Astrocyte of the cerebellum (primary cell): Measurements from ENCODE around the gene C16orf86.

Source experiments
- DNase-seq: peaks from one replicate; pipeline ENCODE4 v3.0.0-alpha.2; 2011; ENCODE audit warnings: low read depth
- H3K4me3 ChIP-seq: 2 replicates; pipeline ENCODE4 v1.5.1; 2011; ENCODE audit warnings: mild to moderate bottlenecking, low read depth, low read length, moderate library complexity
- CTCF ChIP-seq: IDR thresholded peaks from 2 replicates; pipeline ENCODE4 v1.5.1; 2012; ENCODE audit warnings: low read length, low read depth, moderate library complexity, mild to moderate bottlenecking; ENCODE audit errors: missing control alignments
- in situ Hi-C: cut with HindIII; loops from 2 replicates; pipeline ENCODE4 v1.10.0; 2017; ENCODE audit warnings: low sequenced_read_pairs

Gene C16orf86

DNA sequence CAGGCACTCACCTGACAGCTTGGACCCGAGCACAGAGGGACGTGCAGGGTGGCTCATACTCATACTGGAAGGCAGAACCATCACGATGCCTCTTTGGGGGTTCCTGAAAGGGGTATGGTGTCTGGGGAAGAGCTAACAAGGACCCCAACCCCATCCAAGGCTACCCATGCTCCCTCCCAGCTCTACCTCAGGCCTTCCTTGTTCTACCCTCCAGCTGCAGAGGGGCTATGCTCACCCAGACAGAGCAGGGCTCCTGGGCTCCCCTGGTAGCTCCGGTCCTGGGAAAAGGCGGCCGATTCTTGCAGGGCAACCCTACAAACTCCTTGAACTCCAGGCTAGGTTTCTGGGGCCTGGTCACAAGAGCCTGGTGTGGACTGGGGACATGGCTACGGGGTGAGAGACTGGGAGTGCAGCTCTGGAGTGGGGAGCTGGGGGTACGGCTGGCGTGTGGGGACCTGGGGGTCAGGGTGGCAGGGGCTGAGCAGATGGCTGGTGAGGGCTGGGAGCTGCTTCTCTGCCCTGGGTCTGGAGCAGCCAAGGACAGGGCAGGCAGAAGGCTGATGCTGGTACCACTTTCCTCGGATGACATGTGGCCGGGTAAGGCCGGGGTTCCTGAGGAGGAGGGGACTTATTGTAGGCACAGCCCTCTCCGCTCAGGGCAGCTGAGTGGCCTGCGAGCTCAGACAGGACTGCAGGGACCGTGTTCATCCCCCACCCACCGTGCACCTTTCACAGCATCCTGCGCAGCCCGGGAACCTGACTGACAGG lies 8.7 kb upstream of the C16orf86 start:
- H3K4me3 ChIP-seq, result no peak overlapping the region
- in situ Hi-C loops, result no loop called here
- DNase-seq, result no peak
- no peak for TF ChIP-seq CTCF

- no peak for DNase-seq
- no peak for TF ChIP-seq CTCF
- in situ Hi-C loops, result no loop called here
These were observed 7.6 kb upstream of the C16orf86 start for GRCh38 chr16:67658849-67659674.

GRCh38 chr16:67659675-67660563 lies 6.7 kb upstream of the C16orf86 start, which contains the start of gene ACD:
ACD (minus strand) TSS chr16:67660260; CDS start chr16:67660220, 40 bp downstream.
- TF ChIP-seq CTCF, result no peak
- peak within 1 kb of the TSS; percentile 90 for H3K4me3 ChIP-seq
- in situ Hi-C loops, result no loop called here
- DNase-seq, result peak; percentile 62

More at GRCh38 chr16:67658849-67659674, 7.6 kb upstream of the C16orf86 start:
- peak overlapping the region; percentile 90 for H3K4me3 ChIP-seq

DNA sequence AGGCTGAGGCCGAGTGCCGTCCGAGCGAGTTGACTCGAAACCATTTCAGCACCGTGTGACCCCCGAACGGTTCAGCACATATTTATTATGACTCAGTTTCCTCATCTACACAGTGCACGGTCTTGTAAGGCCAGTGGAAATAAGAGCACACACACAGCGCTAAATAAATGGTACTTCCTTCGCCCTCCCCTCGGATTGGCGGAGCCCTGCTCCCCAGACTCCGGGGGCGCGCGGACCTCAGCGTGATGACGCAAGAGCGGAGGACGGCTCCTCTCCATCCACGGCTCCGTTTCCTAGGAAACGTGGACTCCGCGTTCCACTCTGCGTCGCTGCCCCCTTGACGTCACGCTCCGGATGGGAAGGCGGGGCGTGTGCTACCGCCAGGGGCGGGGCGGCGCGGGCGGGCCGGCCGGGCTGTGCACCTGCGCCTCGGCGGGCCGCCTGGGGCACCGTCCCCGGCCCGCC lies 6.0 kb upstream of the C16orf86 start, which contains the start of gene PARD6A:
PARD6A (plus strand) TSS at position 397 of the 465 bp plus-strand sequence. CDS start 79 bp downstream, outside the sequence.
- peak; percentile 91 for DNase-seq
- TF ChIP-seq CTCF, result no peak

GRCh38 chr16:67661101-67661761 lies 5.4 kb upstream of the C16orf86 start:
- TF ChIP-seq CTCF, result no peak
- peak; percentile 27 for DNase-seq
- H3K4me3 ChIP-seq, result peak overlapping the region; percentile 90
- in situ Hi-C loops, result no loop called here

More for the DNA sequence above, 6.0 kb upstream of the C16orf86 start, which contains the start of gene PARD6A:
- in situ Hi-C loops, result no loop called here
- H3K4me3 ChIP-seq, result peak within 1 kb of the TSS; percentile 90
